Endothelial cell of umbilical vein (primary cell): Measurements from ENCODE around the gene SLC31A2. TPM values are rescaled to one million over a fixed set of nuclear protein-coding genes. Genes with fewer than 3 reads are reported as not detected.
"Not testable (repeated sequence)": the region's sequence is repeated elsewhere in the genome, so short reads cannot be mapped to it uniquely, and the experiment has no call there.

Experiments used
- BruUV-seq: library from RNA; stranded (reverse); fragments of 400-500 nt; replicated peaks from 2 replicates; lab custom pipeline; 2021; lab: Mats Ljungman, UMichigan
- CTCF ChIA-PET: fragments of 300-600, 350-600 bp; sonication (Branson Sonifier 250); formaldehyde crosslinking; loops from one replicate; lab custom pipeline; 2021; ENCODE audit warnings: antibody characterized with exemption, inconsistent platforms; lab: Charles Lee
- POLR2A ChIA-PET: fragments of 300-600, 350-600 bp; sonication (Branson Sonifier 250); formaldehyde crosslinking; loops from one replicate; lab custom pipeline; 2021; ENCODE audit warnings: antibody characterized with exemption, inconsistent platforms; lab: Charles Lee
- DNase-seq: peaks from one replicate; pipeline ENCODE4 v3.0.0-alpha.2; 2011; ENCODE audit warnings: low read depth, low spot score
- FAIRE-seq: peaks from 2 replicates; lab custom pipeline; 2011; peaks lifted over from hg19 to GRCh38; lab: Jason Lieb, UNC
- H2AFZ ChIP-seq: 2 replicates; pipeline ENCODE4 v1.6.0; 2012; ENCODE audit warnings: low read depth, low read length, control low read depth, inconsistent platforms
- H3K27ac ChIP-seq: 2 replicates; pipeline ENCODE4 v1.5.1; 2011; ENCODE audit warnings: low read depth, mild to moderate bottlenecking, control low read depth, low read length, moderate library complexity; ENCODE audit not compliant: insufficient read depth
- H3K27me3 ChIP-seq, 2 experiments: 2 replicates each; pipeline versions ENCODE4 v1.6.0 to v1.6.1; 2011; ENCODE audit warnings: low read length in 2 of 2, mixed read lengths in 1 of 2; ENCODE audit not compliant: control insufficient read depth in 2 of 2, insufficient read depth in 2 of 2
- H3K36me3 ChIP-seq, 2 experiments: 2 replicates in 1 of 2; 3 replicates in 1 of 2; pipeline ENCODE4 v1.5.1; 2011; ENCODE audit warnings: low read length in 2 of 2, mild to moderate bottlenecking in 1 of 2, moderate library complexity in 1 of 2; ENCODE audit not compliant: control insufficient read depth in 2 of 2, insufficient read depth in 2 of 2; ENCODE audit errors: extremely low read depth in 1 of 2
- H3K4me1 ChIP-seq: 3 replicates; pipeline ENCODE4 v1.5.1; 2011; ENCODE audit warnings: mild to moderate bottlenecking, low read length; ENCODE audit not compliant: control insufficient read depth, insufficient read depth; ENCODE audit errors: extremely low read depth
- H3K4me2 ChIP-seq: 2 replicates; pipeline ENCODE4 v1.6.1; 2011; ENCODE audit warnings: low read length, control low read depth, mixed read lengths; ENCODE audit not compliant: insufficient read depth
- H3K4me3 ChIP-seq, 3 experiments: fragments of 200-600 bp in 1 of 3; sonication (generic), shearing (Covaris generic) in 1 of 3; replicated peaks in 1 of 3; 2 replicates each; pipeline ENCODE4 v1.5.1; 2011 to 2016; ENCODE audit warnings: control low read depth in 3 of 3, low read length in 3 of 3, mild to moderate bottlenecking in 2 of 3, inconsistent platforms in 1 of 3, low read depth in 1 of 3, moderate library complexity in 1 of 3; ENCODE audit not compliant: insufficient read depth in 1 of 3
- H3K79me2 ChIP-seq: 2 replicates; pipeline ENCODE4 v1.6.0; 2012; ENCODE audit warnings: low read length, inconsistent platforms; ENCODE audit not compliant: control insufficient read depth, insufficient read depth
- H3K9ac ChIP-seq: replicated peaks from 2 replicates; pipeline ENCODE3; 2011; ENCODE audit warnings: low read length, control low read depth; ENCODE audit not compliant: insufficient read depth; ENCODE audit errors: extremely low read depth
- H3K9me1 ChIP-seq: replicated peaks from 3 replicates; pipeline ENCODE4 v1.6.0; 2011; ENCODE audit warnings: mild to moderate bottlenecking, low read length; ENCODE audit not compliant: control insufficient read depth, insufficient read depth; ENCODE audit errors: extremely low read depth
- H3K9me3 ChIP-seq: replicated peaks from 2 replicates; pipeline ENCODE4 v1.5.1; 2012; ENCODE audit warnings: low read length, inconsistent platforms; ENCODE audit not compliant: control insufficient read depth, insufficient read depth
- H4K20me1 ChIP-seq: replicated peaks from 2 replicates; pipeline ENCODE3; 2011; ENCODE audit warnings: mild to moderate bottlenecking, low read length; ENCODE audit not compliant: control insufficient read depth, insufficient read depth; ENCODE audit errors: extremely low read depth
- EZH2 ChIP-seq: IDR thresholded peaks from 2 replicates; pipeline ENCODE4 v1.6.1; 2012; ENCODE audit warnings: borderline replicate concordance, low read depth, mild to moderate bottlenecking, moderate library complexity, low read length, inconsistent platforms; ENCODE audit not compliant: severe bottlenecking
- FOS ChIP-seq: IDR thresholded peaks from 2 replicates; pipeline ENCODE4 v1.6.1; 2011; ENCODE audit warnings: mild to moderate bottlenecking, low read length, moderate library complexity, borderline replicate concordance; ENCODE audit not compliant: insufficient read depth
- GATA2 ChIP-seq: IDR thresholded peaks from 2 replicates; pipeline ENCODE4 v1.7.0; 2011; ENCODE audit warnings: low read depth, mild to moderate bottlenecking, moderate library complexity, mixed read lengths, low read length; ENCODE audit not compliant: insufficient read length, insufficient read depth
- JUN ChIP-seq: IDR thresholded peaks from 2 replicates; pipeline ENCODE4 v1.6.1; 2011; ENCODE audit warnings: borderline replicate concordance, low read depth; ENCODE audit not compliant: insufficient read length, insufficient read depth
- MAX ChIP-seq: IDR thresholded peaks from 2 replicates; pipeline ENCODE4 v1.6.1; 2011; ENCODE audit not compliant: insufficient read depth, insufficient read length
- POLR2A ChIP-seq: IDR thresholded peaks from 2 replicates; pipeline ENCODE4 v1.6.1; 2012; ENCODE audit warnings: low read depth, mild to moderate bottlenecking, control low read depth, low read length
- POLR2AphosphoS5 ChIP-seq: IDR thresholded peaks from 2 replicates; pipeline ENCODE4 v1.6.1; 2012; ENCODE audit warnings: low read depth, mild to moderate bottlenecking, control low read depth, low read length, moderate library complexity; ENCODE audit not compliant: insufficient read depth
- dilution Hi-C: fragments of 300-500 bp; cut with MboI; formaldehyde crosslinking; loops from one replicate; pipeline ENCODE4 v1.15.0; 2019; ENCODE audit warnings: low sequenced_read_pairs; ENCODE audit not compliant: extremely low pct_ligation_motif_present
- intact Hi-C: fragments of 100-400 bp; cut with micrococcal nuclease; formaldehyde crosslinking; loops from one replicate; pipeline ENCODE4 v1.10.0; 2022
- polyA plus RNA-seq, 4 experiments: library from polyadenylated mRNA; depleted of rRNA in 3 of 4; stranded (reverse) in 3 of 4; unstranded in 1 of 4; fragments of >200 nt; gene quantifications; 2 replicates each; pipeline versions ENCODE4 v1.2.1 to v1.2.3, GENCODE V29; 2011 to 2012; ENCODE audit warnings: missing spikeins in 1 of 4
- total RNA-seq: library from RNA; stranded (reverse); gene quantifications from 2 replicates; pipeline ENCODE4 v1.2.3, GENCODE V29; 2021
- TF ChIP-seq, protein P1 (sequence below), 2 donors: IDR thresholded peaks; 1 replicate in 1 of 2; 2 replicates in 1 of 2; pipeline ENCODE4 v1.5.1; 2011; ENCODE audit warnings: low read length in 2 of 2, mild to moderate bottlenecking in 2 of 2, moderate library complexity in 2 of 2, control low read depth in 1 of 2, inconsistent platforms in 1 of 2, low read depth in 1 of 2; ENCODE audit not compliant: insufficient read depth in 1 of 2; ENCODE audit errors: extremely low read depth in 1 of 2

The SLC31A2 gene
- total and polyA plus RNA-seq, 2 donors (not counting 3 experiments of a cell fraction or from before 2014, with no cell fraction given), result 3.7 to 9.8 TPM

- TF ChIP-seq MAX, result no peak
- no peak for TF ChIP-seq FOS
- no peak for TF ChIP-seq POLR2AphosphoS5
- TF ChIP-seq POLR2A, result no peak
- TF ChIP-seq GATA2, result no peak
- TF ChIP-seq JUN, result no peak
- TF ChIP-seq EZH2, result no peak
- TF ChIP-seq, protein P1, sequence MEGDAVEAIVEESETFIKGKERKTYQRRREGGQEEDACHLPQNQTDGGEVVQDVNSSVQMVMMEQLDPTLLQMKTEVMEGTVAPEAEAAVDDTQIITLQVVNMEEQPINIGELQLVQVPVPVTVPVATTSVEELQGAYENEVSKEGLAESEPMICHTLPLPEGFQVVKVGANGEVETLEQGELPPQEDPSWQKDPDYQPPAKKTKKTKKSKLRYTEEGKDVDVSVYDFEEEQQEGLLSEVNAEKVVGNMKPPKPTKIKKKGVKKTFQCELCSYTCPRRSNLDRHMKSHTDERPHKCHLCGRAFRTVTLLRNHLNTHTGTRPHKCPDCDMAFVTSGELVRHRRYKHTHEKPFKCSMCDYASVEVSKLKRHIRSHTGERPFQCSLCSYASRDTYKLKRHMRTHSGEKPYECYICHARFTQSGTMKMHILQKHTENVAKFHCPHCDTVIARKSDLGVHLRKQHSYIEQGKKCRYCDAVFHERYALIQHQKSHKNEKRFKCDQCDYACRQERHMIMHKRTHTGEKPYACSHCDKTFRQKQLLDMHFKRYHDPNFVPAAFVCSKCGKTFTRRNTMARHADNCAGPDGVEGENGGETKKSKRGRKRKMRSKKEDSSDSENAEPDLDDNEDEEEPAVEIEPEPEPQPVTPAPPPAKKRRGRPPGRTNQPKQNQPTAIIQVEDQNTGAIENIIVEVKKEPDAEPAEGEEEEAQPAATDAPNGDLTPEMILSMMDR (IDR thresholded peaks at IDR 0.05; ENCODE audit: extremely low read depth in 1 of 2, insufficient read depth in 1 of 2, low read depth in 1 of 2, low read length in 2 of 2), result no peak
- H3K4me2 ChIP-seq, result no peak overlapping the region
- H3K9me1 ChIP-seq, result no peaks in the 10 kb centered on the region
- no peak overlapping the region for H3K9ac ChIP-seq
- peaks cover 9 to 16% of the 10 kb centered on the region in 2 experiments for H3K27me3 ChIP-seq
- ChIA-PET CTCF (no interaction called here), POLR2A (no interaction called here)
- H4K20me1 ChIP-seq, result no peaks in the 10 kb centered on the region
- no peaks in the 10 kb centered on the region for H3K9me3 ChIP-seq
- H3K4me3 ChIP-seq, result no peak overlapping the region
- dilution Hi-C loops, result no loop called here
- DNase-seq (no peak), FAIRE-seq (no peak)
- H3K36me3 ChIP-seq, result no peaks in the 10 kb centered on the region
- H2AFZ ChIP-seq, result no peak overlapping the region
- no TSS peak for BruUV-seq
- H3K4me1 ChIP-seq, result no peaks in the 10 kb centered on the region
- no peak overlapping the region for H3K27ac ChIP-seq
- intact Hi-C loops, result no loop called here
- H3K79me2 ChIP-seq, result no peaks in the 10 kb centered on the region
Observed at GRCh38 chr9:113139953-113140352, 10.9 kb upstream of the SLC31A2 start.

- H4K20me1 ChIP-seq, H3K4me3 ChIP-seq, H3K9me3 ChIP-seq, H3K9me1 ChIP-seq, H3K79me2 ChIP-seq, H3K4me2 ChIP-seq, CTCF ChIA-PET, H3K27ac ChIP-seq, H3K9ac ChIP-seq, dilution Hi-C loops, FAIRE-seq, H3K4me1 ChIP-seq, H3K36me3 ChIP-seq, BruUV-seq, DNase-seq, POLR2A ChIA-PET, H2AFZ ChIP-seq, intact Hi-C loops: not testable (repeated sequence)
- H3K27me3 ChIP-seq, result peaks cover 12 to 21% of the 10 kb centered on the region in 2 experiments
Observed at GRCh38 chr9:113140896-113141295, 9.9 kb upstream of the SLC31A2 start.
